ENCODE results near the gene SETBP1.

GRCh38 chr18:44851856-44852621, 171.4 kb downstream of the SETBP1 start:
- TF ChIP-seq CTCF (IDR thresholded peaks at IDR 0.05; ENCODE audit: low read depth, low read length, poor library complexity, severe bottlenecking): no peak
- TF ChIP-seq EZH2phosphoT487 (IDR thresholded peaks at IDR 0.05; ENCODE audit: borderline replicate concordance, low read length): no peak
